Right cardiac atrium (tissue), 5 donors: Measurements from ENCODE around the gene EFNA1. TPM values are rescaled to one million over a fixed set of nuclear protein-coding genes. Genes with fewer than 3 reads are reported as not detected.

ENCODE experiments used
- ATAC-seq, 2 donors: fragments of 200-7000 bp; cut with Tn5 transposase; one replicate each; pipeline versions ENCODE4 v1.8.0 to v1.9.1; 2020; ENCODE audit warnings: moderate library complexity in 2 of 2, mild to moderate bottlenecking in 1 of 2
- DNase-seq, 3 donors: peaks; one replicate each; pipeline ENCODE4 v3.0.0-alpha.2; 2020
- H3K27ac ChIP-seq: one replicate; pipeline ENCODE4 v1.5.1; 2013; ENCODE audit warnings: mild to moderate bottlenecking, low read length, control low read depth, moderate library complexity
- H3K27me3 ChIP-seq: one replicate; pipeline ENCODE4 v1.6.1; 2013; ENCODE audit not compliant: control insufficient read depth, insufficient read depth
- H3K4me1 ChIP-seq: one replicate; pipeline ENCODE4 v1.6.1; 2013; ENCODE audit warnings: low read length; ENCODE audit not compliant: control insufficient read depth, insufficient read depth
- H3K4me3 ChIP-seq: one replicate; pipeline ENCODE4 v1.5.1; 2013; ENCODE audit warnings: low read length, control low read depth
- H3K9me3 ChIP-seq: one replicate; pipeline ENCODE4 v1.6.1; 2013; ENCODE audit warnings: low read length; ENCODE audit not compliant: control insufficient read depth
- whole genome bisulfite sequencing: extraction: QIAGEN DNeasy Blood & Tissue Kit; methylation state at CpG from one replicate; pipeline ENCODE4 v1.1.7; 2013; 5-methylcytosine and 5-hydroxymethylcytosine counted together
- intact Hi-C, 4 donors: fragments of 100-400 bp; cut with DNase I; formaldehyde crosslinking; loops; one replicate each; pipeline versions ENCODE4 v1.11.0 to v1.14.0; 2022 to 2023
- polyA plus RNA-seq: library from polyadenylated mRNA; stranded (reverse); fragments of 200-250 nt; gene quantifications from one replicate; pipeline ENCODE4 v1.2.3, GENCODE V29; 2013
- total RNA-seq, 4 donors: library from RNA; stranded (reverse); fragmentation: NEBNext Ultra II Directional; extraction: Animal tissue kit (Norgen Biotek cat#: 25700); gene quantifications; one replicate each; pipeline ENCODE4 v1.2.1, GENCODE V29; 2021
- donor health status: healthy with polysubstance abuse.
- donor health status: DM: no; HTN: yes; CAD: no.
- donor health status: DM: no; HTN: no; CAD: no.
- donor health status: DM: no; HTN: yes; CAD: no; lungs with severe emphysema.
- donor health status: DM: yes; HTN: yes; CAD: no.

The EFNA1 gene
- total and polyA plus RNA-seq, 5 donors = 25.4 to 41.4 (median 35.1) TPM

- intact Hi-C loops = loop anchor here in 2 of 4 donors (10.0 kb wide), 1 partner anchor 47 kb away; no protein-coding TSS in a partner anchor
- WGBS = 80% methylated on average over 11 of the region's 11 CpGs
Measured at GRCh38 chr1:155177192-155177917, 49.7 kb downstream of the EFNA1 start.

GRCh38 chr1:155177918-155178281 is 50.2 kb downstream of the EFNA1 start:
- ATAC-seq = no peak
- intact Hi-C loops = loop anchor here in 2 of 4 donors (10.0 kb wide), 1 partner anchor 47 kb away; no protein-coding TSS in a partner anchor
- Histone ChIP-seq H3K4me3 (no peak overlapping the region), H3K4me1 (no peaks in the 10 kb centered on the region), H3K27me3 (no peaks in the 10 kb centered on the region), H3K27ac (no peak overlapping the region), H3K9me3 (no peaks in the 10 kb centered on the region)
- 97% methylated on average over 9 of the region's 9 CpGs for WGBS
- peak in 1 of 3 donors; percentile 55 for DNase-seq

More at GRCh38 chr1:155177192-155177917, 49.7 kb downstream of the EFNA1 start:
- H3K27ac ChIP-seq = no peak overlapping the region
- no peaks in the 10 kb centered on the region for H3K27me3 ChIP-seq
- DNase-seq (no peak), ATAC-seq (no peak)
- no peaks in the 10 kb centered on the region for H3K9me3 ChIP-seq
- H3K4me3 ChIP-seq = no peak overlapping the region
- no peaks in the 10 kb centered on the region for H3K4me1 ChIP-seq

- ATAC-seq (no peak), DNase-seq (peak in 1 of 3 donors; percentile 45)
- Histone ChIP-seq H3K27me3 (no peaks in the 10 kb centered on the region), H3K4me3 (no peak overlapping the region), H3K9me3 (no peaks in the 10 kb centered on the region), H3K4me1 (no peaks in the 10 kb centered on the region), H3K27ac (no peak overlapping the region)
- intact Hi-C loops = loop anchor here in 2 of 4 donors (10.0 kb wide), 1 partner anchor 46 kb away; no protein-coding TSS in a partner anchor
- 77% methylated on average over 30 of the region's 30 CpGs for WGBS
Measured at GRCh38 chr1:155178441-155179111, 50.9 kb downstream of the EFNA1 start.

- DNase-seq = peak in 1 of 3 donors; percentile 48
- ATAC-seq = no peak
- Histone ChIP-seq H3K4me1 (no peaks in the 10 kb centered on the region), H3K27me3 (no peaks in the 10 kb centered on the region), H3K9me3 (no peaks in the 10 kb centered on the region), H3K4me3 (no peak overlapping the region), H3K27ac (no peak overlapping the region)
- 93% methylated on average over 31 of the region's 31 CpGs for WGBS
- intact Hi-C loops = loop anchor here in 2 of 4 donors (10.0 kb wide), 1 partner anchor 45 kb away; no protein-coding TSS in a partner anchor
Measured at GRCh38 chr1:155179112-155180031, 51.7 kb downstream of the EFNA1 start.

GRCh38 chr1:155181371-155182051 is 53.8 kb downstream of the EFNA1 start:
- no peaks in the 10 kb centered on the region for H3K4me1 ChIP-seq
- no peak overlapping the region for H3K4me3 ChIP-seq
- intact Hi-C loops = no loop called here
- H3K27ac ChIP-seq = no peak overlapping the region
- DNase-seq (no peak), ATAC-seq (no peak)
- no peaks in the 10 kb centered on the region for H3K9me3 ChIP-seq
- H3K27me3 ChIP-seq = no peaks in the 10 kb centered on the region
- 89% methylated on average over 18 of the region's 18 CpGs for WGBS

- Histone ChIP-seq H3K27me3 (no peaks in the 10 kb centered on the region), H3K4me1 (no peaks in the 10 kb centered on the region), H3K27ac (no peak overlapping the region), H3K9me3 (no peaks in the 10 kb centered on the region), H3K4me3 (no peak overlapping the region)
- intact Hi-C loops = no loop called here
- 85% methylated on average over 7 of the region's 7 CpGs for WGBS
- ATAC-seq = no peak
- DNase-seq = no peak
Measured at GRCh38 chr1:155182052-155182550, 54.4 kb downstream of the EFNA1 start.

- ATAC-seq (no peak), DNase-seq (peak in 1 of 3 donors; percentile 31)
- intact Hi-C loops = no loop called here
- Histone ChIP-seq H3K4me1 (no peaks in the 10 kb centered on the region), H3K4me3 (no peak overlapping the region), H3K27ac (no peak overlapping the region), H3K27me3 (no peaks in the 10 kb centered on the region), H3K9me3 (no peaks in the 10 kb centered on the region)
- WGBS = 90% methylated on average over 20 of the region's 20 CpGs
Measured at GRCh38 chr1:155183775-155184221, 56.1 kb downstream of the EFNA1 start.

- Histone ChIP-seq H3K27ac (no peak overlapping the region), H3K27me3 (no peaks in the 10 kb centered on the region), H3K4me1 (no peaks in the 10 kb centered on the region), H3K9me3 (no peaks in the 10 kb centered on the region), H3K4me3 (no peak overlapping the region)
- intact Hi-C loops = no loop called here
- ATAC-seq = peak in 1 of 2 donors; percentile 3
- peak in 1 of 3 donors; percentile 32 for DNase-seq
- 94% methylated on average over 4 of the region's 4 CpGs for WGBS
Measured at GRCh38 chr1:155184351-155184811, 56.7 kb downstream of the EFNA1 start.
